K562 (cell line): ENCODE measurements around the gene CAPN12. TPM values are rescaled to one million over a fixed set of nuclear protein-coding genes. Genes with fewer than 3 reads are reported as not detected.

Experiments used
- ATAC-seq: fragments of 200-7000 bp; cut with Tn5 transposase; 3 replicates; pipeline ENCODE4 v1.9.1; 2020; ENCODE audit warnings: moderate library complexity
- BruUV-seq: library from RNA; stranded (reverse); fragments of 400-500 nt; replicated peaks from 2 replicates; lab custom pipeline; 2021; lab: Mats Ljungman, UMichigan
- CTCF ChIA-PET: fragments of 300-600 bp; formaldehyde crosslinking; extraction: SDS; loops from one replicate; lab custom pipeline; 2021; ENCODE audit warnings: low intra/inter-chr PET ratio; lab: Yijun Ruan, JAX
- POLR2A ChIA-PET: fragments of 300-600, 350-650 bp; sonication (Branson Sonifier 250); formaldehyde crosslinking; extraction: SDS; loops from one replicate; lab custom pipeline; 2021; ENCODE audit warnings: antibody characterized with exemption, inconsistent platforms; lab: Yijun Ruan, JAX
- DNase-seq, 4 experiments: peaks; one replicate each; pipeline versions ENCODE4 v3.0.0 to v3.0.0-alpha.2; 2011 to 2018; ENCODE audit warnings: low spot score in 3 of 4, mixed read lengths in 3 of 4; ENCODE audit errors: extremely low read depth in 1 of 4
- FAIRE-seq: peaks from 2 replicates; lab custom pipeline; 2011; peaks lifted over from hg19 to GRCh38; lab: Jason Lieb, UNC
- H2AFZ ChIP-seq: 2 replicates; pipeline ENCODE4 v1.6.0; 2011; ENCODE audit warnings: low read depth, low read length, control low read depth, inconsistent platforms
- H3K27ac ChIP-seq: fragments of 200-600 bp; 3 replicates; pipeline ENCODE4 v1.8.0; 2011; ENCODE audit warnings: low read depth, mild to moderate bottlenecking, control low read depth, inconsistent platforms, low read length, moderate library complexity, mixed read lengths; ENCODE audit errors: extremely low read depth
- H3K27me3 ChIP-seq, 2 experiments: fragments of 300-600 bp in 1 of 2; 2 replicates in 1 of 2; 3 replicates in 1 of 2; pipeline versions ENCODE4 v1.6.0 to v1.8.0; 2011; ENCODE audit warnings: inconsistent platforms in 2 of 2, low read length in 2 of 2, mild to moderate bottlenecking in 1 of 2, mixed read lengths in 1 of 2, moderate library complexity in 1 of 2; ENCODE audit not compliant: control insufficient read depth in 2 of 2, insufficient read depth in 2 of 2
- H3K36me3 ChIP-seq: fragments of 300-600 bp; 3 replicates; pipeline ENCODE4 v1.8.0; 2011; ENCODE audit warnings: mild to moderate bottlenecking, low read length, inconsistent platforms; ENCODE audit not compliant: control insufficient read depth, insufficient read depth
- H3K4me1 ChIP-seq, 2 experiments: fragments of 200-600 bp in 1 of 2; replicated peaks in 1 of 2; 2 replicates in 1 of 2; 3 replicates in 1 of 2; pipeline versions ENCODE4 v1.5.1 to v1.8.0; 2011; ENCODE audit warnings: inconsistent platforms in 2 of 2, low read length in 2 of 2, mild to moderate bottlenecking in 1 of 2, mixed read lengths in 1 of 2, moderate library complexity in 1 of 2; ENCODE audit not compliant: control insufficient read depth in 2 of 2, insufficient read depth in 2 of 2
- H3K4me2 ChIP-seq: 2 replicates; pipeline ENCODE4 v1.6.1; 2011; ENCODE audit warnings: low read length, control low read depth, inconsistent platforms, mixed read lengths; ENCODE audit not compliant: insufficient read depth
- H3K4me3 ChIP-seq: fragments of 200-600 bp; sonication (generic), shearing (Covaris generic); 2 replicates; pipeline ENCODE4 v1.5.1; 2016; ENCODE audit warnings: control low read depth, inconsistent platforms
- H3K79me2 ChIP-seq: fragments of 200-600 bp; 3 replicates; pipeline ENCODE4 v1.8.0; 2011; ENCODE audit warnings: low read length, inconsistent platforms; ENCODE audit not compliant: control insufficient read depth, insufficient read depth
- H3K9ac ChIP-seq, 2 experiments: 2 replicates each; pipeline versions ENCODE4 v1.6.0 to v1.6.1; 2011; ENCODE audit warnings: low read depth in 2 of 2, low read length in 2 of 2, control low read depth in 1 of 2, inconsistent platforms in 1 of 2, mild to moderate bottlenecking in 1 of 2, mixed read lengths in 1 of 2; ENCODE audit not compliant: insufficient read depth in 1 of 2
- H3K9me1 ChIP-seq: one replicate; pipeline ENCODE4 v1.6.0; 2011; ENCODE audit warnings: inconsistent platforms, mild to moderate bottlenecking, low read length, moderate library complexity; ENCODE audit not compliant: control insufficient read depth, insufficient read depth
- H3K9me3 ChIP-seq: replicated peaks from 2 replicates; pipeline ENCODE4 v1.5.1; 2011; ENCODE audit warnings: low read depth, low read length, inconsistent platforms; ENCODE audit not compliant: control insufficient read depth, insufficient read depth
- H4K20me1 ChIP-seq: replicated peaks from 2 replicates; pipeline ENCODE4 v1.6.1; 2011; ENCODE audit warnings: low read length, inconsistent platforms, mixed read lengths; ENCODE audit not compliant: control insufficient read depth, insufficient read depth
- BRF1 ChIP-seq: IDR thresholded peaks from 3 replicates; pipeline ENCODE4 v1.6.1; 2011; ENCODE audit warnings: borderline replicate concordance, mild to moderate bottlenecking; ENCODE audit not compliant: insufficient read length; ENCODE audit errors: extremely low read depth
- C11orf30 ChIP-seq: fragments of 450-650 bp; IDR thresholded peaks from 2 replicates; pipeline ENCODE4 v1.6.1; 2016; ENCODE audit warnings: low read depth, mild to moderate bottlenecking
- CHAMP1 ChIP-seq: fragments of 450-650 bp; IDR thresholded peaks from 2 replicates; pipeline ENCODE4 v1.6.1; 2016; ENCODE audit warnings: mild to moderate bottlenecking
- EGR1 ChIP-seq: fragments of 450-650 bp; conservative IDR thresholded peaks from 2 replicates; pipeline ENCODE4 v1.6.1; 2017; ENCODE audit warnings: mild to moderate bottlenecking
- JUNB ChIP-seq: fragments of 450-650 bp; formaldehyde crosslinking; conservative IDR thresholded peaks from 2 replicates; pipeline ENCODE4 v1.4.0; 2020; ENCODE audit warnings: mild to moderate bottlenecking
- KLF6 ChIP-seq: fragments of 250-450 bp; sonication (Bioruptor Pico); IDR thresholded peaks from 2 replicates; pipeline ENCODE4 v1.4.0; 2020; ENCODE audit warnings: mild to moderate bottlenecking, moderate library complexity, borderline replicate concordance
- MIER1 ChIP-seq: fragments of 450-650 bp; IDR thresholded peaks from 2 replicates; pipeline ENCODE4 v1.6.1; 2016; ENCODE audit warnings: antibody characterized with exemption, mild to moderate bottlenecking, low read depth
- POLR2G ChIP-seq: fragments of 200-400 bp; formaldehyde crosslinking; IDR thresholded peaks from 2 replicates; pipeline ENCODE4 v1.6.1; 2017; ENCODE audit warnings: low read depth, mild to moderate bottlenecking, antibody characterized with exemption, low read length, moderate library complexity
- RBM22 ChIP-seq: fragments of 200-400 bp; formaldehyde crosslinking; IDR thresholded peaks from 2 replicates; pipeline ENCODE4 v1.6.1; 2018; ENCODE audit warnings: low read length, low read depth; ENCODE audit not compliant: poor library complexity, severe bottlenecking
- SMAD3 ChIP-seq: fragments of 450-650 bp; formaldehyde crosslinking; conservative IDR thresholded peaks from 2 replicates; pipeline ENCODE4 v1.4.0; 2020; ENCODE audit warnings: mild to moderate bottlenecking
- TFAP4 ChIP-seq: sonication (generic); formaldehyde crosslinking; IDR thresholded peaks from 2 replicates; pipeline ENCODE4 v1.8.0; 2022; ENCODE audit warnings: missing genetic modification reagents, mild to moderate bottlenecking, moderate library complexity, borderline replicate concordance
- ZBTB33 ChIP-seq: sonication (generic); formaldehyde crosslinking; IDR thresholded peaks from 2 replicates; pipeline ENCODE4 v1.8.1; 2023; ENCODE audit warnings: mild to moderate bottlenecking, missing genetic modification reagents
- ZNF121 ChIP-seq: sonication (generic); formaldehyde crosslinking; conservative IDR thresholded peaks from 2 replicates; pipeline ENCODE4 v1.8.0; 2022; ENCODE audit warnings: missing genetic modification reagents
- ZNF143 ChIP-seq: sonication (generic); formaldehyde crosslinking; IDR thresholded peaks from 2 replicates; pipeline ENCODE4 v1.9.0; 2022; ENCODE audit warnings: mild to moderate bottlenecking, missing genetic modification reagents
- WGBS: fragments of 100-300 bp; shearing (Covaris generic); methylation state at CpG from one replicate; pipeline ENCODE4 v1.1.6; 2016; ENCODE audit warnings: low coverage, mixed read lengths; ENCODE audit not compliant: insufficient coverage; ENCODE audit errors: missing lambda C conversion rate; 5-methylcytosine and 5-hydroxymethylcytosine counted together
- in situ Hi-C: fragments of 300-500 bp; cut with MboI; formaldehyde crosslinking; loops from 4 replicates; pipeline ENCODE4 v1.15.0; 2018; ENCODE audit warnings: inconsistent platforms, mixed read lengths
- intact Hi-C: fragments of 100-400 bp; cut with micrococcal nuclease; formaldehyde crosslinking; loops from 2 replicates; pipeline ENCODE4 v1.14.2; 2022
- polyA plus RNA-seq, 8 experiments: library from polyadenylated mRNA; depleted of rRNA in 4 of 8; stranded (reverse) in 5 of 8; unstranded in 3 of 8; fragments of >200 nt; fragmentation: Nextera tagmentation in 2 of 8; fragmentation: Illumina TruSeq in 1 of 8; extraction: Ambion mirVana in 2 of 8; extraction: Trizol in 1 of 8; gene quantifications; 2 replicates each; pipeline versions ENCODE4 v1.2.1 to v1.2.3, GENCODE V29; 2011 to 2014; ENCODE audit warnings: inconsistent platforms in 1 of 8, missing spikeins in 1 of 8
- total RNA-seq, 7 experiments: library from RNA; depleted of rRNA in 6 of 7; stranded (reverse); fragments of >200 nt in 6 of 7; fragmentation: Illumina TruSeq in 2 of 7; extraction: Trizol in 2 of 7; gene quantifications; 2 replicates each; pipeline versions ENCODE4 v1.2.1 to v1.2.3, GENCODE V29; 2011 to 2021; ENCODE audit warnings: low replicate concordance in 1 of 7

CAPN12 gene
- total and polyA plus RNA-seq, 9 of the 15 experiments (the other 6 are each of a cell fraction or from before 2014, with no cell fraction given): 0.83 to 7.0 (median 1.6) TPM

GRCh38 chr19:38723990-38724854 is 20.1 kb downstream of the CAPN12 start:
- Histone ChIP-seq H2AFZ (no peak overlapping the region), H3K4me1 (peaks cover 11 to 59% of the 10 kb centered on the region in 2 experiments), H3K4me3 (no peak overlapping the region), H3K4me2 (no peak overlapping the region), H3K9ac (no peak overlapping the region), H3K79me2 (no peaks in the 10 kb centered on the region), H3K9me3 (no peaks in the 10 kb centered on the region), H3K27me3 (no peaks in the 10 kb centered on the region), H3K9me1 (no peaks in the 10 kb centered on the region), H3K27ac (no peak overlapping the region), H3K36me3 (peaks cover 98% of the 10 kb centered on the region; the same call in 2 of the 3 replicates), H4K20me1 (peaks cover 4% of the 10 kb centered on the region; the same call in 1 of the 2 replicates)
- ChIA-PET CTCF (no interaction called here), POLR2A (interaction anchor here (0.6 to 2.2 kb wide), 5 partner anchors 9 to 382 kb away, joined by 3 to 8 read pairs (median 3); no protein-coding TSS in a partner anchor)
- intact Hi-C loops: no loop called here
- in situ Hi-C loops: no loop called here
- BruUV-seq: TSS peak; percentile 39
- WGBS: 86% methylated on average over 23 of the region's 42 CpGs
- FAIRE-seq (no peak), DNase-seq (no peak), ATAC-seq (no peak)
- TF ChIP-seq BRF1 (no peak), POLR2G (peak; percentile 63; the same call in 1 of the 2 replicates), TFAP4 (CRISPR knock-in tag) (0 out of 2 replicates have a peak, but pooled peaks have one; percentile 8), ZNF143 (CRISPR knock-in tag) (no peak), C11orf30 (no peak), KLF6 (CRISPR knock-in tag) (no peak), CHAMP1 (no peak), JUNB (CRISPR knock-in tag) (no peak), EGR1 (0 out of 2 replicates have a peak, but pooled peaks have one; percentile 35), MIER1 (no peak), SMAD3 (CRISPR knock-in tag) (no peak), ZNF121 (CRISPR knock-in tag) (peak; percentile 22; the same call in 1 of the 2 replicates), ZBTB33 (CRISPR knock-in tag) (0 out of 2 replicates have a peak, but pooled peaks have one; percentile 31), RBM22 (peak; percentile 38)
